HG03558 (cell line): ENCODE data around the gene COL4A1.

Source experiments
- ATAC-seq: cut with Tn5 transposase; IDR thresholded peaks from one replicate; pipeline ENCODE4 v1.9.1; 2021; ENCODE audit warnings: moderate number of reproducible peaks; ENCODE audit not compliant: unreplicated experiment; ENCODE audit errors: extremely low read depth

COL4A1 gene

GRCh38 chr13:110342474-110342873, 35.5 kb upstream of the COL4A1 start:
- ATAC-seq = no peak

GRCh38 chr13:110341445-110342244, 34.7 kb upstream of the COL4A1 start:
- peak; percentile 54 for ATAC-seq

DNA sequence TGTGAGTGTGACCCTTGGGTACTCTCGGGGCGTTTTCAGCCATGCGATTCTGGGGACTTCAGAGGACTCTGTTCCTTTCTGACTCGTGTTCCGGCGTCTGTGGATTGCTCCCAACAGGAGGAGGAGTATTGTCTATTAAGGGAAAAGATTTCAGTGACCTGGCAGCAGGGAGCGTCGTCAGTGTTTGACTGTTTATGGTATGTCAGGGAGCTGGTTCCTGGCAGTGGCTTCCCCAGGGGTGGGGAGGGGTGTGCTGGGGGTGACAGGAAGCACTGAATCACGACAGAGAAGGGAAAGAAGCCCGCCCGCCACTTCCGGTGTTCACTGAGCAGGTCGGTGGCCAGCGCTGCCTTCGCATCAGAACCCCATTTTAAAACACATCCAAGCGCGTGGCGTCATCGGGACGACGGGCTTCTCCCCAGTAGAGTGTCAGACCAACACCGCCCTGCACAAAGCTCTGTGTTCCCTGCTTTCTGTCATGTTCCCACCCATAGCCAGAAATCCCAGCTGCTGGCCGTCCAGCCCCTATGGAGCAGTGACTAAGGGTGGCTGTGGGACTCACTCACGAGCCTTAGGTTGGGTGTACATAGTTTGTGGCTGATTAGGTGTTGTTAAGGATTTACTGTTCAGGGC, 34.0 kb upstream of the COL4A1 start:
- ATAC-seq = peak; percentile 32

GRCh38 chr13:110339975-110340550, 33.1 kb upstream of the COL4A1 start:
- ATAC-seq = no peak

DNA sequence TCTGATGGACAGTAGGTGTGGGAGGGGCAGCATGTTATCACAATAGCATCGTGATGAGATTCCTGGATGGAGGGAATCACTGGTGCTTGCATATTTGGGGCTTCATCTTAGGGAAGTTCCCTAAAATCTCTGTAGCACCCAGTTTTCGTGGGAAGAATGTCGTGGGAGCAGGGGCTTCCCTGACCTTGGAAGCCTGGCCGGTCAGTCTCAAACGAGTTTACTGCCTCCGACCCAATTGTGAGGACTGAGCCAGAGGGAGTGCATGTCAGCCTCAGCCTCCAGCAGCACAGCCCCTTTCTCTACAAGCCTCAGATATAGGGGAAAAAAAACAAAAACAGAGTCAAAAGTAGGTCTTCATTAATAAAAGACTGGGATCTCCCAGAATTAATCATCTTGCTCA, 32.3 kb upstream of the COL4A1 start:
- ATAC-seq = no peak

DNA sequence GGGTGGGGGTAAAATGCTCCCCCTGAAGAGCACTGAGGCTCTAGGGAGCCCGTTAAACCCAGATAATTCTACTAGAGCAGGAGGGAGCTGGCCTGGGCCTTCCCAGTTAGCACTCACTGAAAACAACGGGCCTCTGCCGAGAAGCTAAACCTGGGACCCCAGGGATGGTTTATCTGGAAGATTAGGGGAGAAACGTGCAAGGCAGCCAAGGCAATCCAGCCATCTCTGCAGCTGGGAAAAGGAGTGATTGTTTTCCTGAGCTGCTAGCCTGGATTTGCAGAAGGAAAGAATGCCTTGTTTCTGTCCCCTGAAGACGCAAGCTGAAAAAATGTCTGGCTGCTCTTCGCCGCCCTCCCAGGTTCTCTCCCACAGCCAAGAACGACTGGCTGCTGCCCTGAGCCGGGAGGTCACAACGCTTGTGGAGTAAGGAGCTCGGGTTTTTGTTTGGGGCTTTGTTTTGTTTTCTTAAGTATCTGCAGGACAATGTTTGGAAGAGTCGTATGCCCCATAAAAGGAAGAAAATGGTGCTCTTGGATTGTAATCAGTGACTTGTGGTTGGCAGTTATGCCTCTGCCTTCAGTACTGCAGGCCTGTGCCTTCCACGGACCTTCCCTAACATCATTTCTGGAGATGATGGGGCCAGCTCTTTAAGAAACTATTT, 31.6 kb upstream of the COL4A1 start:
- no peak for ATAC-seq

DNA sequence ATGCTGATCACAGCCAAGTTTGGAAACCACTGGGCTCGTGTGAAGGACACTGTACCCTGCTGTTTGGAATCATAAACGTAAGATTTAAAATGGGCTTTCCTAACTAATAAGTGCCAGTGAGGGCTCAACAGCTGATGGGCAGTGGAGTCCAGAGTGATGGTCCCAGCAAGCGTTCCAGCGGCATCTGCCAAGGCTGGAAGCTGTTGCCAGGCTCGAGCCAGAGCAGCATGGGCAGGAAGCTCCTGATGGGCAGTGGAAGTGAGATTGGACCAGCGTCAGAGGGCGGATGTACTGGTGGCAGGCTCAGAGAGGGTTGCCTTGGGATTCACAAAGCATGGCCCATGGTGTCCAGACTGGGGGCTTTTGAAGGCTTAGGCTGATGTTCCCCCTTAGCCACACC, 30.3 kb upstream of the COL4A1 start:
- ATAC-seq = no peak

- no peak for ATAC-seq
Measured at GRCh38 chr13:110336681-110337080, 29.7 kb upstream of the COL4A1 start.

GRCh38 chr13:110336108-110336507, 29.2 kb upstream of the COL4A1 start:
- ATAC-seq = no peak

DNA sequence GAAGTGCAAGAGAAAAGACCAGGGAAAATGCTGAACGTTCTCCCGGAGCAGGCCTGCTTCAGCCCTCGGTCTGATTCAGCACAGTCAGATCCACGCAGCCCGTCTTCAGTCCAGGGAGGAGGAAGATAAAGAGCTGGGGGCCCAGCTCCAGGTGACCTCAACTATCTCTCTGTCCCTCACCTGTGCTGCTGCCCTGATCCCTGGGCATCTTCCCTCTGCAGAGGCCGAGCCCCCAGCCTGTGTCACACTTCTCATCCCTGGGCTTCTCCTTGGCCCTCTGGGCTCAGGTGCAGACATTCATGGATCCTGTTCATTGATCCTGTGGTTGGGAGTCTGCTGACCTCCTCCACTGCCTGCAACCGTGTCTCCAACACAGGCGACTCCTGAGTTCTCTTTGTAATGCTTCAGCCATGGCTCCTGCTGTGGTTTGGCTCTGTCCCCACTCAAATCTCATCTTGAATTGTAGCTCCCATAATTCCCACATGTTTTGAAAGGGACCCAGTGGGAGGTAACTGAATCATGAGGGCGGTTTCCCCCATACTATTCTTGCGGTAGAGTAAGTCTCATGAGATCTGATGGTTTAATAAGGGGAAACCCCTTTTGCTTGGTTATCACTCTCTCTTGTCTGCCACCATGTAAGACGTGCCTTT, 28.0 kb upstream of the COL4A1 start:
- no peak for ATAC-seq

DNA sequence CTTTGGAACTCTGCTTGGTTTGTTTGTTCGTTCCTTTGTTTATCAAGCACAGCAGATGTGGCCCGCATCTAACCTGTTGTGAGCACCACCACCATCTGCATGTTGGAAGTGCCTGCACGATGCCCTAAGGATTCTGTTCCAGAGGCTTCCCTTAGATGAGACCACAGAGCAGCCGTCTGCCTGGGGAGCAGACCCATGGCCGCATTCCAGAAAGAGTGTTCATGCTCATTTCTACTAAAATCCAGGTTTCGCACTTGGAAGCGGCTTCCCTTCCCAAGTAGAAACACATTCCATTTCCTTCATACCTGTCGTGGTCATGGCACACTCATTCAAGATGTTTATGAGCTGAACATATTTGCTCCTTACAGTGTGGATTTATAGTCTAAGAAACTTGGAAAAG, 27.3 kb upstream of the COL4A1 start:
- ATAC-seq = no peak

DNA sequence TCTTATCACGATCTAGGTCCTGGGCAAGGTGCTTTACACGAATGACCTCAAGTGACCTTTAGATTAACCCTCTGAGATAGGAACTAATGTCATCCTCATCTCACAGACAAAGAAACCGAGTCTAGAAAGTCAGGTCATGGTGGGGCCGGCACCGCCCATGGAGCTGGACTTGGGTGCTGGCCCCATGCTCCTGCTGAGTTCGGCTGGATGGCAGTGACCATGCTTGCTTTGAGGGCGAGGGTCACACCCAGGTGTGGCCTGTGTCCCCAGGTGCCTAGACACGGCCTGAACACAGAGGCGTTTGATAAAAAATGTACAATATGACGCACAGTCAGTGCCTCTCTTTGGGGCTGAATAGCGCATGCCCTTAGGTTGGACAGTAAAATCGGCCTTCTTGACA, 26.9 kb upstream of the COL4A1 start:
- no peak for ATAC-seq

DNA sequence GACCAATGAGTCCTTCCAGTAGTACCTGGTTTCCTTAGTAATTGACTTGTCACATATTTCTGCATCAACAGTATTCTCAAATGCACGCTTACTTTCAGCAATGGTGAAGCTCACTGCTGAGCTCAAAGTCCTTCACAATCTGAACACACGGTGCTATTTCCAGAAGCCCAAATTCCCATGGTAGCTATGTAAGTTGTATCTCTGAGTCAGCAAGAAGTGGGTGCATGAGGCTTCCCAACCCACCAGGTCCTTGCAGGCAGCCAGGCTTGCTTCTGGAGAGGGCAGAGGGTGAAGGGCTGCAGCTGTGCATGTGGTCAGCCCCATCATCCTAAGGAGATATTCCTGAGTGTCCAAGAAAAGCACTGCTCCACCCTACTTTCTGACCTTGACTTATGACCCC, 25.8 kb upstream of the COL4A1 start:
- ATAC-seq = no peak

DNA sequence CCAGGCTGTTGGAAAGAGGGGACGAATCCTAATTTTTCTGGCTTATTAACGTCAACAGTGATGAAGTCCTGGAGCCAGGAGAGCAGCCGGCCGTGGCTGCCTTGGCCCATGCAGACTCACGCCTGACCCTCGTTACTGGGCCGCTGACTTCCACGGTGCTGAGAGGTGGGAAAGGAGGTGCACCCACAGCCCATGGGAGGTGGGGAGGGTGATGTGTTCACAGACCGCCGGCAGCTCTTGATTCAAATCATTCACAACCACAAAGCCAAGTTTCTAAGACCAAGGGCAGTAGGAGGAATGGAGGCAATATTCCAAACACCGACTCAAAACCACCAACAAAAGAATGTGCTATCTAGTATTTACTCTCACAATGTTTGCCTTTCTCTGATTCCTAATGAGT, 24.4 kb upstream of the COL4A1 start:
- ATAC-seq = no peak

DNA sequence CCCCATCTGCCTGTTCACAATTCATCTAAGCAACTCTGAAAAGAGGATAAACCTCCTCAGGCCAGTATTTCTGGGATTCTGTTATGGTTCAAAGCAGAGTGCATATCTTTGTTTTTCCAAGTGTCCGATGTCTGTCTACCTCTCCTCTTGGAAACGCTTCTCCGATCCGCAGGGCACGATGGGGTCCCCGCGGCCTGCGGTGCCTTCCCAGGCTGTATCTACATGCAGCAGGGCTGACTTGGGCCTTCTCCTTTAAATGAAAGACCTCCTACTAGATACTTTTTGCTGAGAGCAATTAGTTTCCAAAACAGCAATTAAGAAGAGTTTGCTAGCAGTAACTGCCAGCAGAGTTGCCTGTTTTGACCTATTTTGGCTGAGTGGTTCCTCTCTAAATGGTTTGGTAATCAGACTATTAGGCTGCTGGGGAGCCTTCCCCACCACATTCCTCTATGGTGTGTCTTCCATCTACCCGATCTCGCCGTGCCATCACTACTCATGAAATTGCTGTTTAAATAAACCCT, 23.6 kb upstream of the COL4A1 start:
- ATAC-seq = no peak

DNA sequence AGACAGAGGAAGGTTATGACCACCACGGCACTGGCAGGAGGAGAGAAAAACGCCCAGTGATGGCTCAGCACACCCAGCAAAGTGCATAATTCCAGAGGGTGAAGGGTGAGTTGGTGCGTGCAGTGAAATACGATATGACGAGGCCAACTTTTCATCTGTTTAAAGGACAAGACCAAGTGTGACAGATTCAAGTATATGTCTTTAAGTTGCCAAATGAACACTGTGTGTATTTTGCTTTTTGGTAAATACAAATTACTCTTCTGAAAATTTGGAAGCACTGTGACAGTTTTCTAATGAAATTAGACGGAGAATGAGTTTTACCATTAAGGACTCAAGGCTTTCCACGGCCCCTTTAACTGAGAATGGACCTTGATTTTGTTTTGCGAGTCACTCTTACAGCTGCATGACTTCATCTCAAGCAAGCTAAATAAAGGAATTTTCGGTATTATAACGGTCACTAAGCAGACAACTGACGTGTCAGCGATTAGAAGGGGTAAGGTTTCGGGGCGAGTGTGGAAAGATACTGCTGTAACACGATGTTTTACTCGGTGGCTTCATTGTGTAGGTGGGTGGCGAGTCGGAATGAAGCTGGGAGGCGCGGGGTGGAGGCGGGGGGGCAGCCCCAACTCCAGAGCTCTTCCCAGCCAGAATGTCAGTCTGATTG, 23.0 kb upstream of the COL4A1 start:
- ATAC-seq = no peak

- ATAC-seq = no peak
Measured at GRCh38 chr13:110329258-110329657, 22.3 kb upstream of the COL4A1 start.

- no peak for ATAC-seq
Measured at GRCh38 chr13:110328573-110328972, 21.6 kb upstream of the COL4A1 start.

GRCh38 chr13:110327051-110327721, 20.2 kb upstream of the COL4A1 start:
- ATAC-seq = no peak
